ENCODE data around the gene SCTR.

DNA sequence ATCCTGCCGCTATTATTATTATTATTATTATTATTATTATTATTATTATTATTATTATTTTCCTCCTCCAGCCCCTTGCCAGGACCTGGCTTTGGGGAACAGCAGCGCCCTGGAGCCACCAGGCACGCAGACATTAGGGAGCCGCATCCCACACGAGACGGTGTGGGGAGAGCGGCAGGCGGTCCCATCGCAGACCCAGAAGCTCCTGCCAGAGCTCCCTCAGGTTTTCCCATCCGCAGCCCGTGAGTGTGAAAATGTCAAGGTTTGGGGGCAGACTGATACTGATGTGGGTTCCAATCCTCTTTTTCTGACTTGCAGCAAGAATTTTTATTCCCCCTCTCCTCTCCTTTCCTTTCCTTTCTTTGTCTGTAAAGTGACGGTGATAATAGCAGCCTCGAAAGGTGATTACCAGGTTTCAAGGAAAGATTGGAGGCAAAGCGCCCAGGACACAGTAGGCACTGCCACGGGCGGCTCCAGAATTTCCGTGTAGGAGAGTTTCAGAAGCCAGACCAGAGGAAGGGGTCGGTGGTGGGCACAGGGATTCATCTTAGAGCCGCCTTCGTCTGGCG lies 816 bp downstream of the SCTR start:
- TF ChIP-seq, protein P1, sequence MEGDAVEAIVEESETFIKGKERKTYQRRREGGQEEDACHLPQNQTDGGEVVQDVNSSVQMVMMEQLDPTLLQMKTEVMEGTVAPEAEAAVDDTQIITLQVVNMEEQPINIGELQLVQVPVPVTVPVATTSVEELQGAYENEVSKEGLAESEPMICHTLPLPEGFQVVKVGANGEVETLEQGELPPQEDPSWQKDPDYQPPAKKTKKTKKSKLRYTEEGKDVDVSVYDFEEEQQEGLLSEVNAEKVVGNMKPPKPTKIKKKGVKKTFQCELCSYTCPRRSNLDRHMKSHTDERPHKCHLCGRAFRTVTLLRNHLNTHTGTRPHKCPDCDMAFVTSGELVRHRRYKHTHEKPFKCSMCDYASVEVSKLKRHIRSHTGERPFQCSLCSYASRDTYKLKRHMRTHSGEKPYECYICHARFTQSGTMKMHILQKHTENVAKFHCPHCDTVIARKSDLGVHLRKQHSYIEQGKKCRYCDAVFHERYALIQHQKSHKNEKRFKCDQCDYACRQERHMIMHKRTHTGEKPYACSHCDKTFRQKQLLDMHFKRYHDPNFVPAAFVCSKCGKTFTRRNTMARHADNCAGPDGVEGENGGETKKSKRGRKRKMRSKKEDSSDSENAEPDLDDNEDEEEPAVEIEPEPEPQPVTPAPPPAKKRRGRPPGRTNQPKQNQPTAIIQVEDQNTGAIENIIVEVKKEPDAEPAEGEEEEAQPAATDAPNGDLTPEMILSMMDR (IDR thresholded peaks at IDR 0.05), result no peak
- TF ChIP-seq EZH2 (IDR thresholded peaks at IDR 0.05; ENCODE audit: borderline replicate concordance, insufficient read depth, low read depth, low read length, poor library complexity, severe bottlenecking), result no peak
